Thyroid gland (tissue), 4 donors: ENCODE data around the gene SLN.

ENCODE experiments used
- CTCF ChIP-seq, 6 experiments: fragments of 200-600 bp in 3 of 6; fragments of 450-650 bp in 3 of 6; sonication (generic) in 3 of 6; IDR thresholded peaks; one replicate each; pipeline ENCODE4 v1.5.1; 2016 to 2019; ENCODE audit warnings: antibody characterized with exemption in 6 of 6, mild to moderate bottlenecking in 2 of 6, inconsistent platforms in 1 of 6, moderate library complexity in 1 of 6
- POLR2A ChIP-seq, 2 donors: fragments of 450-650 bp; IDR thresholded peaks; one replicate each; pipeline ENCODE4 v1.6.1; 2017; ENCODE audit warnings: antibody characterized with exemption in 2 of 2, mild to moderate bottlenecking in 2 of 2, moderate library complexity in 1 of 2

DNA sequence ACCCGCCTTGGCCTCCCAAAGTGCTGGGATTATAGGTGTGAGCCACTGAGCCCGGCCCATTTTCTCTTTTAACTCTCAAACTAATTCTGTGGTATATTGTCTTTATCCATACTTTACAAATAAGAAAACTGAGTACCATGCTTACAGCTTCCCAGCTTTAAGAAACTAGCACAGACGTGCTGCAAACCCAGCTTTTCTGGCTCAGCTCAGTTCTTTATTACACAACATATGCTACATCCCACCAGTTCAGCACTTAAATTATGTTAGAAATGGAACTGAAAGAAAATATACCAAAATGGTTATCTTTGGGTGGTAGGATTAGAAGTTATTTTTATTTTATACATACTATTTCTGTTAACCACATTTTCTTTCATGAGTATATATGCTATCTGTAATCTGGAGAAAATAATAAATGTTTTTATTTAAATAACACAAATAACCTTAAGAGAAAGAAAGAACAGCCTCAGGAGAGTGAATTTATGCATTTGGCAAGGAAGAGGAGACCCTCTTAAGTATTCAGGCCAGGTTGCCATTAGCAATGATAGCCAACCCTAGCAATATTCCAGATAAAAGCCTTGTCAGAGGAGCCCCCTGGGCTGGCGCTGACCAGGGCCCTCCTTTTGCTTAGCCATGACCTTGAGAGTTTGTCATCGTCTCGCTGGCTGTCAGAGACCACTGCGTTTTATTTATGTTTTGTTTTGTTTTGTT, 33.8 kb downstream of the SLN start:
- TF ChIP-seq CTCF (IDR thresholded peaks at IDR 0.05), result no peak
- no peak for TF ChIP-seq POLR2A (IDR thresholded peaks at IDR 0.05)
